Astrocyte of the spinal cord (primary cell): ENCODE results near the gene INHBB.

Experiments used
- DNase-seq: peaks from one replicate; pipeline ENCODE4 v3.0.0; 2011; ENCODE audit warnings: low read depth, low spot score
- H3K4me3 ChIP-seq: 2 replicates; pipeline ENCODE4 v1.5.1; 2011; ENCODE audit warnings: low read depth, mild to moderate bottlenecking, low read length, moderate library complexity
- in situ Hi-C: cut with HindIII; loops from 2 replicates; pipeline ENCODE4 v1.10.0; 2017; ENCODE audit warnings: low sequenced_read_pairs
- TF ChIP-seq, protein P1 (sequence below): IDR thresholded peaks from 2 replicates; pipeline ENCODE4 v1.5.1; 2012; ENCODE audit warnings: low read depth, mild to moderate bottlenecking, low read length, inconsistent platforms

The INHBB gene

DNA sequence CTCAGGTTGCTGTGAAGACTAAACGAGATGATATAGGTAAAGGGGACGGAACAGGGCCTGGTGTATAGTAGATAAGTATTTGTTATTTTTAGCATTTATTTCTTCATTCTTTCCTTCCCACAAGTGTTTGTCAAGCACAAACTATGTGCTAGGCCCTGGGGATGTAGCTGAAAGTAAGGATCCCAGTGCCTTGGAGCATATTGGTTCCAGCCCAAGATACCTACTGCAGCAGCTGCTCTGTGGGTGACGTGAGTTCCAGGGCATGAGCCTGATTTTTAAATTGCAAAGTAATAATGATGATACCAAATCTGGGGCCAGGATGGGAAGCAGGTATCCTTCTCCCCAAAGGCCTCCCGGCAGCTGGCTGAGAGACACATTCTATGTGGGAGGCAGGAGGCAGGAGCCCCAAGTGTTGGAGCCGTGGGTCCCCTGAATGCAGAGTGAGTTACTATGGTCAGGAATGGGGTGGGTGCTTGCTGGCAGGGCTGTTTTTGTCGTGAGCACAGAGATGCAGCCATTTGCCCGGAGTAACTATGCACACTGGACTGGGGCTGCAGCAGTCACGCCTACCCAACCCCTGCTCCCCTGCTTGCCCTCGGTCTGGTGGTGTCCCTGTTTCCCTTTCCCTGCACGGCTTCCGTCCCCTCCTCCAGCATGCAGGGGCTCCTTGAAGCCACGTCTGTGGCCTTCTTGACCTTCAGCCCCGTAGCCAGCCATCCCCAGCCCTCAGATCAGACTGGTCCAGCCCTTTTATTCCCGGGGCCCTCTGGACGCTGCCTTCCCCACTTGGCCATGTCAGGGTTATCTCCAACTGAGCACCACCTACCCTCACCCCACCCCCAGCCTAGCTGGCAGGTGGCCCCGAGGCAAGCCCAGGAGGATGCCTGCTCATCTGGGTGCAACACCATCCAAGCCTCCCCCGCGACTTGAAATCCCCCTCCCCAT is 52.4 kb downstream of the INHBB start:
- peak; percentile 9 for DNase-seq
- in situ Hi-C loops: no loop called here
- H3K4me3 ChIP-seq: no peak overlapping the region
- TF ChIP-seq, protein P1, sequence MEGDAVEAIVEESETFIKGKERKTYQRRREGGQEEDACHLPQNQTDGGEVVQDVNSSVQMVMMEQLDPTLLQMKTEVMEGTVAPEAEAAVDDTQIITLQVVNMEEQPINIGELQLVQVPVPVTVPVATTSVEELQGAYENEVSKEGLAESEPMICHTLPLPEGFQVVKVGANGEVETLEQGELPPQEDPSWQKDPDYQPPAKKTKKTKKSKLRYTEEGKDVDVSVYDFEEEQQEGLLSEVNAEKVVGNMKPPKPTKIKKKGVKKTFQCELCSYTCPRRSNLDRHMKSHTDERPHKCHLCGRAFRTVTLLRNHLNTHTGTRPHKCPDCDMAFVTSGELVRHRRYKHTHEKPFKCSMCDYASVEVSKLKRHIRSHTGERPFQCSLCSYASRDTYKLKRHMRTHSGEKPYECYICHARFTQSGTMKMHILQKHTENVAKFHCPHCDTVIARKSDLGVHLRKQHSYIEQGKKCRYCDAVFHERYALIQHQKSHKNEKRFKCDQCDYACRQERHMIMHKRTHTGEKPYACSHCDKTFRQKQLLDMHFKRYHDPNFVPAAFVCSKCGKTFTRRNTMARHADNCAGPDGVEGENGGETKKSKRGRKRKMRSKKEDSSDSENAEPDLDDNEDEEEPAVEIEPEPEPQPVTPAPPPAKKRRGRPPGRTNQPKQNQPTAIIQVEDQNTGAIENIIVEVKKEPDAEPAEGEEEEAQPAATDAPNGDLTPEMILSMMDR: no peak

GRCh38 chr2:120398996-120399888 is 53.3 kb downstream of the INHBB start:
- H3K4me3 ChIP-seq: no peak overlapping the region
- TF ChIP-seq, protein P1: no peak
- DNase-seq: no peak
- in situ Hi-C loops: no loop called here

DNA sequence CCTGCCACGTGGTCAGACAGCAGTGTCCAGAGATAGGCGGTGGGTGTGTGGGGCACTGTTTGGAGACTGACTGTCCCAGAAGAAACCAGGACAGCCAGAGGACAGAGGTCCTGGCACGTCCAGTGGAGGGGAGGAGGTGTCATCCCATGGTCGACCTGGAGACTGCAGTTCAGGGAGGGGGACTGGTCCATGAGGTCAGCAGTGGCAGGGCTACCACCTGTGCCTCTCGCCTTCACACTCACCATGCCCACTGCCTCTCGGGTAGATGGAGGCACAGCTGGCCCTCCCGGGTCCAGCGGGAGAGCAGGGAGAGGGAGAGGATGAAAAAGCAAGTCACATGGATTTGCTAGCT is 53.9 kb downstream of the INHBB start:
- H3K4me3 ChIP-seq: no peak overlapping the region
- in situ Hi-C loops: no loop called here
- TF ChIP-seq, protein P1: no peak
- DNase-seq: no peak

DNA sequence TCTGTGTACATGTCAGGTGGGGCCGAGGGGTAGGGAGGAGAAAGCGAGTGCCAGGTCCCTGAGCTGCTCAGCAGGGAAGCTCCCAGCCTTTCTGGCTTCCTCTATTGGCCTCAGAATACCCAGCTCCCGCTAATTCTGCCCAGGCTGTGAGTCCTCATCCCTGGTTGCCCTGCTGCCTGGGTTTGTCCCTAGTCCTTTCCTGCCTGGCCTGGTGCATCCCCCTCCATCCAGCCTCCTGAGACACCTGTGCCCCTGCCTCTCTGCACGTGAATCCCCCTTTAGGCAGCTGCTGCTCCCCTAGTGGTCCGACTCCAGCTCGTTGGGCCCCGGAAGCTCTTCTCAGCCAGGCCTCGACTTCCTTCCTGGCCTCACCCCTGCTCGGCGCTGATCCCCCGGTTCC is 54.6 kb downstream of the INHBB start:
- TF ChIP-seq, protein P1: no peak
- in situ Hi-C loops: no loop called here
- H3K4me3 ChIP-seq: no peak overlapping the region
- no peak for DNase-seq
